C4-2B (cell line): ENCODE measurements around the gene PLAAT1.

ENCODE experiments used
- H3K27ac ChIP-seq: fragments of 450-650 bp; 2 replicates; pipeline ENCODE4 v1.5.1; 2017
- ZFX ChIP-seq: fragments of 450-650 bp; IDR thresholded peaks from 2 replicates; pipeline ENCODE4 v1.6.1; 2017
- TF ChIP-seq, protein P1 (sequence below): fragments of 450-650 bp; conservative IDR thresholded peaks from 2 replicates; pipeline ENCODE4 v1.5.1; 2017; ENCODE audit warnings: mild to moderate bottlenecking

The PLAAT1 gene

GRCh38 chr3:193212844-193213243, 28.2 kb upstream of the PLAAT1 start:
- TF ChIP-seq, protein P1, sequence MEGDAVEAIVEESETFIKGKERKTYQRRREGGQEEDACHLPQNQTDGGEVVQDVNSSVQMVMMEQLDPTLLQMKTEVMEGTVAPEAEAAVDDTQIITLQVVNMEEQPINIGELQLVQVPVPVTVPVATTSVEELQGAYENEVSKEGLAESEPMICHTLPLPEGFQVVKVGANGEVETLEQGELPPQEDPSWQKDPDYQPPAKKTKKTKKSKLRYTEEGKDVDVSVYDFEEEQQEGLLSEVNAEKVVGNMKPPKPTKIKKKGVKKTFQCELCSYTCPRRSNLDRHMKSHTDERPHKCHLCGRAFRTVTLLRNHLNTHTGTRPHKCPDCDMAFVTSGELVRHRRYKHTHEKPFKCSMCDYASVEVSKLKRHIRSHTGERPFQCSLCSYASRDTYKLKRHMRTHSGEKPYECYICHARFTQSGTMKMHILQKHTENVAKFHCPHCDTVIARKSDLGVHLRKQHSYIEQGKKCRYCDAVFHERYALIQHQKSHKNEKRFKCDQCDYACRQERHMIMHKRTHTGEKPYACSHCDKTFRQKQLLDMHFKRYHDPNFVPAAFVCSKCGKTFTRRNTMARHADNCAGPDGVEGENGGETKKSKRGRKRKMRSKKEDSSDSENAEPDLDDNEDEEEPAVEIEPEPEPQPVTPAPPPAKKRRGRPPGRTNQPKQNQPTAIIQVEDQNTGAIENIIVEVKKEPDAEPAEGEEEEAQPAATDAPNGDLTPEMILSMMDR, result no peak
- TF ChIP-seq ZFX, result no peak
- no peak overlapping the region for H3K27ac ChIP-seq

- TF ChIP-seq, protein P1, result no peak
- TF ChIP-seq ZFX, result no peak
These were observed 26.6 kb upstream of the PLAAT1 start for GRCh38 chr3:193214445-193214844.

DNA sequence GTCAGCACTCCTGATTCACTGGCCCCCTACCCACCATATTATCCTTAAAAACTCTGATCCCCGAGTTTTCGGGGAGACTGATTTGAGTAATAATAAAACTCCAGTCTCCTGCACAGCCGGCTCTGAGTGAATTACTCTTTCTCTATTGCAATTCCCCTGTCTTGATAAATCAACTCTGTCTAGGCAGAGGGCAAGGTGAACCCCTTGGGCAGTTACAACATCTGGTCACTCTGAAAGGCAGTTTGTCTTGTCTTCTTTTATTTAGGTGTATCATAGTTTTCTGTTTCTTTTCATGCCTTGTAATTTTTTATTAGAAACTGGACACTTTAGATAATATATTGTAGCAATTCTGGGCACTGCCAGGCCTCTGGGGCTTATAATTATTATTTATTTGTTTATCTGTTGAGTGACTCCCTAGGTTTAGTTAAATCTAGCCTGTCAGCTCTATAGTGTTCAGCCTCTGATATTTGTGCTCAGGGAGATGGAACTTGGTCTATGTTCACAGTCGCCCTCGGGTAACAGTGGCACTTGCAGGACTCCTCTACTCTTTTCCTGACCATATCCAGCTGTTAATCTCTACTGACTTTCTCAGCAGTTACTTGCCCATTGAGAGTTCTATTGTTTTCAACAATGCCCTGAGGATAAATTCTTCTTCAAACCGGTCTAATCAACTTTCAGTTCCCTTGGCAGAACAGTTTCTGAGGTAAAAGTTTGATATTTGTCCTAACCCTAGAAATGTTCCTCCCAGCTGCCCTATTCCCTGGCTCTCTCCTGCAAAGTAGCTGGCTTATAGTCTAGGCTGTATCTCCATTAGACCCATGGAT, 15.5 kb upstream of the PLAAT1 start:
- no peak overlapping the region for H3K27ac ChIP-seq
- no peak for TF ChIP-seq ZFX
- TF ChIP-seq, protein P1, result no peak

More at GRCh38 chr3:193214445-193214844, 26.6 kb upstream of the PLAAT1 start:
- no peak overlapping the region for H3K27ac ChIP-seq

GRCh38 chr3:193228206-193228605, 12.8 kb upstream of the PLAAT1 start:
- TF ChIP-seq ZFX, result no peak
- TF ChIP-seq, protein P1, result no peak

GRCh38 chr3:193229851-193230420, 11.1 kb upstream of the PLAAT1 start:
- no peak for TF ChIP-seq ZFX
- TF ChIP-seq, protein P1, result no peak

More at GRCh38 chr3:193228206-193228605, 12.8 kb upstream of the PLAAT1 start:
- no peak overlapping the region for H3K27ac ChIP-seq

GRCh38 chr3:193230610-193231009, 10.4 kb upstream of the PLAAT1 start:
- H3K27ac ChIP-seq, result no peak overlapping the region
- no peak for TF ChIP-seq ZFX
- TF ChIP-seq, protein P1, result no peak

More at GRCh38 chr3:193229851-193230420, 11.1 kb upstream of the PLAAT1 start:
- H3K27ac ChIP-seq, result no peak overlapping the region

DNA sequence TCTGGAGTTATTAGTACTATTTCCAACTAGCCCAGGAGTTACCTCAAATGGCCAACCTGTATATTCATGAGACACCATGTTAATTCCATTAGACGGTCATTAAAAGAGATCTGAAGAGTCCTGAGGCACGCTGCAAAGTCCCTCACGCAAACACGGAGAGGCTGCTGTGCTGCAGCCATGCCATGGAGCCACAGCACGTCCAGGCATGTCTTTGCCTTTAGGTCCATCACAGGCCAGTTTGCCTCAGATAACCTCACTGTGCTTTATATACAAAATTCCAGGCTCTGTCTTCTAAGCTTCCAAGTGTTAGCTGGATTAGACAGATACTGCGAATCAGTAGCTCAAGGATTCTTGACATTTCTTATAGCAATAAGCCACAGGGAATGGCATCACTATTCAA, 9.8 kb upstream of the PLAAT1 start:
- H3K27ac ChIP-seq, result no peak overlapping the region
- TF ChIP-seq, protein P1, result no peak
- TF ChIP-seq ZFX, result no peak
